HCT116 (cell line): Measurements from ENCODE around the gene CBX8. TPM values are rescaled to one million over a fixed set of nuclear protein-coding genes. Genes with fewer than 3 reads are reported as not detected.

Experiments used
- ATAC-seq: fragments of 200-7000 bp; cut with Tn5 transposase; 2 replicates; pipeline ENCODE4 v1.9.1; 2020; ENCODE audit warnings: mild to moderate bottlenecking, moderate library complexity
- BruUV-seq: library from RNA; stranded (reverse); fragments of 400-500 nt; replicated peaks from 2 replicates; lab custom pipeline; 2021; lab: Mats Ljungman, UMichigan
- CTCF ChIA-PET: fragments of 300-600 bp; sonication (Branson Sonifier 250); formaldehyde crosslinking; loops from one replicate; lab custom pipeline; 2021; ENCODE audit warnings: antibody characterized with exemption; lab: Charles Lee
- POLR2A ChIA-PET: fragments of 300-600, 350-600 bp; sonication (Branson Sonifier 250); formaldehyde crosslinking; loops from one replicate; lab custom pipeline; 2021; ENCODE audit warnings: antibody characterized with exemption; lab: Charles Lee
- RAD21 ChIA-PET, 2 experiments: fragments of 300-600 bp; sonication (Branson Sonifier 250); formaldehyde crosslinking; loops; one replicate each; lab custom pipeline; 2023; ENCODE audit warnings: low total read pairs in 2 of 2; ENCODE audit not compliant: uncharacterized antibody in 2 of 2, unreplicated experiment in 2 of 2, low non-redundant PET in 1 of 2; lab: Charles Lee
- DNase-seq: peaks from one replicate; pipeline ENCODE4 v3.0.0-alpha.2; 2010; ENCODE audit warnings: low read depth, low spot score
- H2AFZ ChIP-seq: fragments of 200-600 bp; shearing (Covaris generic), sonication (generic); 2 replicates; pipeline ENCODE4 v1.6.1; 2017; ENCODE audit warnings: low read depth, mixed run types, mixed read lengths, antibody characterized with exemption, low read length; ENCODE audit not compliant: poor library complexity, severe bottlenecking
- H3K27ac ChIP-seq: 2 replicates; pipeline ENCODE4 v1.5.1; 2012; ENCODE audit warnings: low read depth, low read length
- H3K27me3 ChIP-seq: fragments of 200-600 bp; sonication (generic); 2 replicates; pipeline ENCODE4 v1.6.1; 2016; ENCODE audit warnings: mixed run types, low read length, mixed read lengths; ENCODE audit not compliant: insufficient read depth
- H3K36me3 ChIP-seq, 2 experiments: fragments of 200-500 bp in 1 of 2; fragments of 200-600 bp in 1 of 2; sonication (Bioruptor generic) in 1 of 2; sonication (generic) in 1 of 2; 2 replicates each; pipeline versions ENCODE4 v1.5.1 to v1.6.1; 2014 to 2016; ENCODE audit warnings: low read length in 2 of 2, inconsistent platforms in 1 of 2, mixed read lengths in 1 of 2, mixed run types in 1 of 2; ENCODE audit not compliant: insufficient read depth in 2 of 2, control insufficient read depth in 1 of 2
- H3K4me1 ChIP-seq, 2 experiments: fragments of 200-600 bp in 1 of 2; sonication (generic) in 1 of 2; 2 replicates each; pipeline versions ENCODE4 v1.5.1 to v1.6.1; 2012 to 2017; ENCODE audit warnings: low read length in 2 of 2, inconsistent platforms in 1 of 2, mild to moderate bottlenecking in 1 of 2, mixed read lengths in 1 of 2, mixed run types in 1 of 2, moderate library complexity in 1 of 2; ENCODE audit not compliant: insufficient read depth in 2 of 2, control insufficient read depth in 1 of 2
- H3K4me2 ChIP-seq: fragments of 200-600 bp; sonication (generic); 2 replicates; pipeline ENCODE4 v1.6.1; 2017; ENCODE audit warnings: mixed run types, low read length, mixed read lengths
- H3K4me3 ChIP-seq, 2 experiments: fragments of 200-600 bp in 1 of 2; sonication (generic) in 1 of 2; replicated peaks in 1 of 2; 2 replicates each; pipeline ENCODE4 v1.5.1; 2011 to 2016; ENCODE audit warnings: low read length in 2 of 2, control low read depth in 1 of 2, low read depth in 1 of 2, mild to moderate bottlenecking in 1 of 2, mixed read lengths in 1 of 2, mixed run types in 1 of 2
- H3K79me2 ChIP-seq: fragments of 200-600 bp; sonication (generic); 2 replicates; pipeline ENCODE4 v1.6.1; 2017; ENCODE audit warnings: mild to moderate bottlenecking, mixed run types, low read length, moderate library complexity, mixed read lengths; ENCODE audit not compliant: insufficient read depth
- H3K9ac ChIP-seq: fragments of 200-600 bp; sonication (generic); 2 replicates; pipeline ENCODE4 v1.6.1; 2016; ENCODE audit warnings: low read length, mixed read lengths
- H3K9me2 ChIP-seq: fragments of 200-600 bp; sonication (generic), shearing (Covaris generic); 2 replicates; pipeline ENCODE4 v1.6.1; 2017; ENCODE audit warnings: mixed run types, mild to moderate bottlenecking, moderate library complexity; ENCODE audit not compliant: insufficient read depth
- H3K9me3 ChIP-seq, 2 experiments: fragments of 200-500 bp in 1 of 2; fragments of 200-600 bp in 1 of 2; sonication (Bioruptor generic) in 1 of 2; sonication (generic) in 1 of 2; 2 replicates each; pipeline ENCODE4 v1.6.1; 2014 to 2017; ENCODE audit warnings: low read length in 2 of 2, mixed read lengths in 2 of 2, inconsistent platforms in 1 of 2, low read depth in 1 of 2, mild to moderate bottlenecking in 1 of 2, mixed run types in 1 of 2, moderate library complexity in 1 of 2; ENCODE audit not compliant: control insufficient read depth in 1 of 2, insufficient read depth in 1 of 2
- H4K20me1 ChIP-seq: fragments of 200-600 bp; sonication (generic), shearing (Covaris generic); 2 replicates; pipeline ENCODE4 v1.6.1; 2017; ENCODE audit warnings: mixed run types, mild to moderate bottlenecking, moderate library complexity; ENCODE audit not compliant: insufficient read depth
- CEBPB ChIP-seq: IDR thresholded peaks from 2 replicates; pipeline ENCODE4 v1.6.1; 2012; ENCODE audit warnings: low read depth
- EZH2phosphoT487 ChIP-seq: fragments of 200-600 bp; IDR thresholded peaks from 2 replicates; pipeline ENCODE4 v1.6.1; 2018; ENCODE audit warnings: antibody characterized with exemption, borderline replicate concordance
- FOSL1 ChIP-seq: IDR thresholded peaks from 2 replicates; pipeline ENCODE4 v1.6.1; 2012; ENCODE audit warnings: low read depth
- JUND ChIP-seq: IDR thresholded peaks from 2 replicates; pipeline ENCODE4 v1.6.1; 2012
- POLR2AphosphoS5 ChIP-seq: IDR thresholded peaks from 2 replicates; pipeline ENCODE4 v1.6.1; 2011; ENCODE audit warnings: mild to moderate bottlenecking, low read depth, low read length, moderate library complexity
- RAD21 ChIP-seq: IDR thresholded peaks from 2 replicates; pipeline ENCODE4 v1.6.1; 2012; ENCODE audit warnings: low read depth, mild to moderate bottlenecking
- SP1 ChIP-seq: IDR thresholded peaks from 2 replicates; pipeline ENCODE4 v1.6.1; 2012; ENCODE audit warnings: low read depth
- TCF7L2 ChIP-seq: IDR thresholded peaks from 2 replicates; pipeline ENCODE4 v1.7.0; 2011; ENCODE audit warnings: borderline replicate concordance, inconsistent platforms; ENCODE audit not compliant: insufficient read depth, insufficient read length; ENCODE audit errors: extremely low read depth
- ZFX ChIP-seq: fragments of 450-650 bp; IDR thresholded peaks from 2 replicates; pipeline ENCODE4 v1.6.1; 2017
- ZNF274 ChIP-seq: fragments of 200-500 bp; sonication (Bioruptor generic); IDR thresholded peaks from 2 replicates; pipeline ENCODE4 v1.6.1; 2014; ENCODE audit warnings: mild to moderate bottlenecking, low read depth, low read length, inconsistent platforms
- intact Hi-C: fragments of 100-400 bp; cut with micrococcal nuclease; formaldehyde crosslinking; loops from 2 replicates; pipeline ENCODE4 v1.10.0; 2022
- total RNA-seq: library from RNA; stranded (reverse); gene quantifications from one replicate; pipeline ENCODE4 v1.2.1, GENCODE V29; 2021; ENCODE audit not compliant: unreplicated experiment
- TF ChIP-seq, protein P1 (sequence below), 3 experiments: fragments of 200-600 bp in 1 of 3; sonication (generic) in 1 of 3; IDR thresholded peaks in 2 of 3; conservative IDR thresholded peaks in 1 of 3; 2 replicates each; pipeline ENCODE4 v1.5.1; 2012 to 2017; ENCODE audit warnings: low read depth in 2 of 3, low read length in 2 of 3, antibody characterized with exemption in 1 of 3, borderline replicate concordance in 1 of 3, control low read depth in 1 of 3, mild to moderate bottlenecking in 1 of 3, mixed read lengths in 1 of 3, mixed run types in 1 of 3, moderate library complexity in 1 of 3; ENCODE audit not compliant: insufficient read depth in 1 of 3
- TF ChIP-seq, protein P2 (sequence below): IDR thresholded peaks from 2 replicates; pipeline ENCODE4 v1.6.1; 2012; ENCODE audit warnings: low read depth

CBX8 gene
- total RNA-seq, 1 experiment from 2014 or later, result 29.0 TPM

DNA sequence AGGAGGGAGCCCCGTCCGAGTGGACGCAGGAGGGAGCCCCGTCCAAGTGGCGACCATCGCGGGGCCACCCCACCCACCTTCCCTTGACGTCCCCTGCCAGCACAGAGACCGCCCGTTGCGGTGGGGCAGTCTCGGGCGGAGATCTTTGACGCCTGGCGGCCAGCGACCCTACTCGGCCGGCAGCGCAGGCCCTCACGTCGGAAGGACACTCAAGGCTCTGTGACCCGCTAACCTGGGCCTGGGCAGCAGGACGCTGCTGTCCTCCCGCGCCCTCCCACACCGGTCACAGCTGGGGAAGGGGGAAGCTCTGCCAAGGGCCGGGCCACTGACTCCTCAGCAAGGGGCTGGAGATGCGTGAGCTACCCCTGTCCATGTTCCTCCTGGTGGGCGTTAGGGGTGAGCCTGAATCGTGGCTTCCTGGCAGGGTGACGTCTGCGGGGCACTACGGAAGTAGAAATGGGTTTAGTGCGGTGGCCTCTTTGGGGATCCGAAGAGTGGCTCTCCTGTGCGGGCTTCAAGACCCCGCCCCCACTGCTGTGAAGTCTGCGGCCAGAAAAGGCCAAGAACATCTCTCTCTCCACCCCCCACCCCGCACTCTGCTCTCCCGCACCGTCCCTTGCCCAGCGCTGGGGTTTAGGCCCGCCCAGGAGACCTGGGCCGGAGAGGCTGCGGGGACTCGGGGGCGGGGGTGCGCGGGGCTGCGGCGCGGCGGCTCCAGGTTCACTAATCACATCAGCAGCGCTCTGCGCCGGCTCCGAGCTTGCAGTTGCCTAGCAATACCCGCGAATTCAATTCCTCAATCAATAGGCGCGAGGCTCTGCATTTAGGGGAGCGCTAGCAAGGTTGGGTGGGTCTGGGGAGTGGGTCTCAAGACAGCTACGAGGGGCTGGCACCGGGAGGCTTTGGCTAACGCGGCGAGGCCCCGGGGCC, 5.8 kb downstream of the CBX8 start (continued):
- no peak for TF ChIP-seq TCF7L2
- TF ChIP-seq CEBPB, result no peak

DNA sequence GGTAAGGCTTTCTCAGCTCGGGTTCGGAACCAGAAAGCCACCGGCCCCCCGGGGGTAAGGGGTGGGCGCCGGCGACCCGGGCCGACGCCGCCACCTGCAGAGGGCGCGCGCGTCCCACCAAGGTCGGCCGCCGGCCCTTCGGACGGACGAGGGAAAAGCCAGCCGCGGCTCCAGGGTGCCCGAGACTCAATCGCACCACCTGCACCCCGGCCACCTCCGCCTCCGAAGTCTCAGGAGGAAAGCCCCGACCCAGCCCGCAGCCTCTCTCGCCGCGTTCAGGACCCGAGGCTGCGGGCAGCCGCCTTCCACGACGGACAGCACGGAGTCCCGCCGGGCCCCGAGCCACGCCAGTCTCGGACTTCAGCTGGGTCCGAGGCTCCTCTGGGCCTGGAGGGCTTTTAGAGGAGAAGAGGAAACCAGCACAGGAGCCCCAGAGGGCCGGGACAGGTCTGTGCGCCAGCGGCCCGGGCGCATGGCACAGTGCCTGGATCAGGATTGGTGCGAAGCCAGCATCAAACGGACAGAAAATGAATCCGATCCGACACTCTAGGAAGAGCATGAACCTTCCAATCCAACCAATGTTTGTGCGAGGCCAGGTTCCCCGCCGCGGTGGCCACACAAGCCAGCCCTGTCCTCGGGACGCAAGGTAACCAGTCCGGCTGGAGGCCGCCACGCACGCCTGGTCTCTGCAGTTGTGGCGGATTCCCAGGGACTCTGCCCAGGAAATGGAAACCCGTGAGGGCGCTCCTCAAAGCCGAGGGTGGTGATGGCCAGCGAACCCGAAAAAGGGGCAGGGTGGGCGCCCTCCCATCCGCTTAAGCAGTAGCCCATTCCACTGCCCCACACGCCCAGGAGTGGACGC, 6.7 kb downstream of the CBX8 start:
- H3K27ac ChIP-seq, result no peak overlapping the region; the same call in 1 of the 2 replicates
- no peaks in the 10 kb centered on the region for H3K9me3 ChIP-seq
- no peaks in the 10 kb centered on the region for H4K20me1 ChIP-seq
- peaks cover 10 to 11% of the 10 kb centered on the region in 2 experiments; a peak in 2 of 4 replicates for H3K36me3 ChIP-seq
- ChIA-PET RAD21 (interaction anchor here (0.9 to 1.6 kb wide), 3 partner anchors 48 to 126 kb away, joined by 3 to 5 read pairs (median 5); no protein-coding TSS in a partner anchor), CTCF (interaction anchor here (0.7 to 2.7 kb wide), 12 partner anchors 8 to 204 kb away, joined by 3 to 10 read pairs (median 5); partner anchors contain the start of gene CBX4)
- no peak overlapping the region for H2AFZ ChIP-seq
- peak; percentile 80 for ATAC-seq
- no peaks in the 10 kb centered on the region for H3K27me3 ChIP-seq
- peak overlapping the region; percentile 50 for H3K4me2 ChIP-seq
- no peak overlapping the region; the same call in 1 of the 2 replicates for H3K9ac ChIP-seq
- DNase-seq, result no peak
- no peak for TF ChIP-seq ZFX
- no peak for TF ChIP-seq TCF7L2
- TF ChIP-seq, protein P1, sequence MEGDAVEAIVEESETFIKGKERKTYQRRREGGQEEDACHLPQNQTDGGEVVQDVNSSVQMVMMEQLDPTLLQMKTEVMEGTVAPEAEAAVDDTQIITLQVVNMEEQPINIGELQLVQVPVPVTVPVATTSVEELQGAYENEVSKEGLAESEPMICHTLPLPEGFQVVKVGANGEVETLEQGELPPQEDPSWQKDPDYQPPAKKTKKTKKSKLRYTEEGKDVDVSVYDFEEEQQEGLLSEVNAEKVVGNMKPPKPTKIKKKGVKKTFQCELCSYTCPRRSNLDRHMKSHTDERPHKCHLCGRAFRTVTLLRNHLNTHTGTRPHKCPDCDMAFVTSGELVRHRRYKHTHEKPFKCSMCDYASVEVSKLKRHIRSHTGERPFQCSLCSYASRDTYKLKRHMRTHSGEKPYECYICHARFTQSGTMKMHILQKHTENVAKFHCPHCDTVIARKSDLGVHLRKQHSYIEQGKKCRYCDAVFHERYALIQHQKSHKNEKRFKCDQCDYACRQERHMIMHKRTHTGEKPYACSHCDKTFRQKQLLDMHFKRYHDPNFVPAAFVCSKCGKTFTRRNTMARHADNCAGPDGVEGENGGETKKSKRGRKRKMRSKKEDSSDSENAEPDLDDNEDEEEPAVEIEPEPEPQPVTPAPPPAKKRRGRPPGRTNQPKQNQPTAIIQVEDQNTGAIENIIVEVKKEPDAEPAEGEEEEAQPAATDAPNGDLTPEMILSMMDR (IDR thresholded peaks at IDR 0.05 in 2 of 3, conservative IDR thresholded peaks at IDR 0.05 in 1 of 3; ENCODE audit: borderline replicate concordance in 1 of 3, insufficient read depth in 1 of 3, low read depth in 2 of 3, low read length in 2 of 3), result peak; percentile 89 to 95 (median 92)
- TF ChIP-seq EZH2phosphoT487, result no peak
- TF ChIP-seq JUND, result no peak
- TF ChIP-seq POLR2AphosphoS5, result no peak
- TF ChIP-seq, protein P2, sequence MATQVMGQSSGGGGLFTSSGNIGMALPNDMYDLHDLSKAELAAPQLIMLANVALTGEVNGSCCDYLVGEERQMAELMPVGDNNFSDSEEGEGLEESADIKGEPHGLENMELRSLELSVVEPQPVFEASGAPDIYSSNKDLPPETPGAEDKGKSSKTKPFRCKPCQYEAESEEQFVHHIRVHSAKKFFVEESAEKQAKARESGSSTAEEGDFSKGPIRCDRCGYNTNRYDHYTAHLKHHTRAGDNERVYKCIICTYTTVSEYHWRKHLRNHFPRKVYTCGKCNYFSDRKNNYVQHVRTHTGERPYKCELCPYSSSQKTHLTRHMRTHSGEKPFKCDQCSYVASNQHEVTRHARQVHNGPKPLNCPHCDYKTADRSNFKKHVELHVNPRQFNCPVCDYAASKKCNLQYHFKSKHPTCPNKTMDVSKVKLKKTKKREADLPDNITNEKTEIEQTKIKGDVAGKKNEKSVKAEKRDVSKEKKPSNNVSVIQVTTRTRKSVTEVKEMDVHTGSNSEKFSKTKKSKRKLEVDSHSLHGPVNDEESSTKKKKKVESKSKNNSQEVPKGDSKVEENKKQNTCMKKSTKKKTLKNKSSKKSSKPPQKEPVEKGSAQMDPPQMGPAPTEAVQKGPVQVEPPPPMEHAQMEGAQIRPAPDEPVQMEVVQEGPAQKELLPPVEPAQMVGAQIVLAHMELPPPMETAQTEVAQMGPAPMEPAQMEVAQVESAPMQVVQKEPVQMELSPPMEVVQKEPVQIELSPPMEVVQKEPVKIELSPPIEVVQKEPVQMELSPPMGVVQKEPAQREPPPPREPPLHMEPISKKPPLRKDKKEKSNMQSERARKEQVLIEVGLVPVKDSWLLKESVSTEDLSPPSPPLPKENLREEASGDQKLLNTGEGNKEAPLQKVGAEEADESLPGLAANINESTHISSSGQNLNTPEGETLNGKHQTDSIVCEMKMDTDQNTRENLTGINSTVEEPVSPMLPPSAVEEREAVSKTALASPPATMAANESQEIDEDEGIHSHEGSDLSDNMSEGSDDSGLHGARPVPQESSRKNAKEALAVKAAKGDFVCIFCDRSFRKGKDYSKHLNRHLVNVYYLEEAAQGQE, result no peak
- no peak for TF ChIP-seq SP1
- TF ChIP-seq RAD21, result peak; percentile 97; the same call in 1 of the 2 replicates
- no peak for TF ChIP-seq FOSL1
- no peak for TF ChIP-seq ZNF274
- TF ChIP-seq, all 23 proteins: peak for 2
- Histone ChIP-seq H3K9me2 (no peaks in the 10 kb centered on the region), H3K4me1 (peaks cover 19 to 33% of the 10 kb centered on the region in 2 experiments), H3K79me2 (peaks cover 7% of the 10 kb centered on the region; the same call in 1 of the 2 replicates), H3K4me3 (no peak overlapping the region)
- BruUV-seq, result no TSS peak
- intact Hi-C loops, result loop anchor here (1.0 to 5.0 kb wide), 4 partner anchors 45 to 201 kb away; no protein-coding TSS in a partner anchor
- POLR2A ChIA-PET, result interaction anchor here (0.9 to 1.2 kb wide), 2 partner anchors 45 to 50 kb away, joined by 3 read pairs; no protein-coding TSS in a partner anchor
